Endodermal cell (in vitro differentiated cells): ENCODE data around the gene ATG16L1. TPM values are rescaled to one million over a fixed set of nuclear protein-coding genes. Genes with fewer than 3 reads are reported as not detected.

Experiments
- DNase-seq: peaks from one replicate; pipeline ENCODE4 v3.0.0-alpha.2; 2017
- H3K27ac ChIP-seq: 2 replicates; pipeline ENCODE4 v1.5.1; 2013; ENCODE audit warnings: mild to moderate bottlenecking, low read depth, low read length, moderate library complexity
- H3K27me3 ChIP-seq: 2 replicates; pipeline ENCODE4 v1.6.1; 2013; ENCODE audit warnings: mild to moderate bottlenecking, low read length, moderate library complexity; ENCODE audit not compliant: insufficient read depth, control insufficient read depth, poor library complexity, severe bottlenecking
- H3K36me3 ChIP-seq: 2 replicates; pipeline ENCODE4 v1.7.0; 2013; ENCODE audit warnings: mild to moderate bottlenecking, low read length, moderate library complexity; ENCODE audit not compliant: control insufficient read depth, insufficient read depth
- H3K4me1 ChIP-seq: one replicate; pipeline ENCODE4 v1.7.0; 2013; ENCODE audit warnings: low read length; ENCODE audit not compliant: control insufficient read depth, insufficient read depth
- H3K4me3 ChIP-seq: 2 replicates; pipeline ENCODE4 v1.5.1; 2013; ENCODE audit warnings: mild to moderate bottlenecking, low read length, moderate library complexity
- H3K9ac ChIP-seq: 2 replicates; pipeline ENCODE4 v1.6.1; 2013; ENCODE audit warnings: mild to moderate bottlenecking, low read length, moderate library complexity; ENCODE audit not compliant: poor library complexity, severe bottlenecking; ENCODE audit errors: extremely low read depth
- H3K9me3 ChIP-seq: 2 replicates; pipeline ENCODE4 v1.6.1; 2013; ENCODE audit warnings: mild to moderate bottlenecking, low read length, moderate library complexity; ENCODE audit not compliant: control insufficient read depth
- H3K27ac Mint-ChIP-seq: 2 replicates; pipeline ENCODE4 v1.8.0; 2020; ENCODE audit warnings: mixed read lengths
- H3K27me3 Mint-ChIP-seq: 2 replicates; pipeline ENCODE4 v1.8.0; 2021; ENCODE audit warnings: mild to moderate bottlenecking, mixed read lengths; ENCODE audit not compliant: insufficient read depth
- H3K36me3 Mint-ChIP-seq: 2 replicates; pipeline ENCODE4 v1.8.0; 2020; ENCODE audit warnings: low read depth, mixed read lengths
- H3K4me1 Mint-ChIP-seq: 2 replicates; pipeline ENCODE4 v1.8.0; 2020; ENCODE audit warnings: mixed read lengths
- H3K4me3 Mint-ChIP-seq: 2 replicates; pipeline ENCODE4 v1.8.0; 2020; ENCODE audit warnings: mild to moderate bottlenecking, moderate library complexity, mixed read lengths
- H3K9me3 Mint-ChIP-seq: 2 replicates; pipeline ENCODE4 v1.8.0; 2020; ENCODE audit warnings: mild to moderate bottlenecking, mixed read lengths
- CTCF ChIP-seq: fragments of 200-600 bp; sonication (generic); conservative IDR thresholded peaks from 2 replicates; pipeline ENCODE4 v1.5.0; 2021; ENCODE audit warnings: antibody characterized with exemption, mild to moderate bottlenecking
- WGBS, 2 experiments: methylation state at CpG; one replicate each; pipeline versions ENCODE4 v1.1.5 to v1.1.7; 2013; ENCODE audit warnings: missing lambda C conversion rate in 2 of 2, mixed read lengths in 1 of 2; ENCODE audit not compliant: insufficient coverage in 1 of 2, insufficient read length in 1 of 2; 5-methylcytosine and 5-hydroxymethylcytosine counted together
- total RNA-seq, 2 donors: library from RNA; stranded (reverse); fragmentation: NEBNext Ultra II Directional in 1 of 2; extraction: Animal tissue kit (Norgen Biotek cat#: 25700) in 1 of 2; gene quantifications; 2 replicates in 1 of 2; 3 replicates in 1 of 2; pipeline ENCODE4 v1.2.1, GENCODE V29; 2021

ATG16L1 gene
- total RNA-seq, 2 donors from 2014 or later = 29.6 to 31.6 TPM

- Mint-ChIP-seq H3K27me3 (no peaks in the 10 kb centered on the region), H3K9me3 (peaks cover 1% of the 10 kb centered on the region), H3K4me3 (no peak overlapping the region), H3K27ac (no peak overlapping the region), H3K4me1 (peaks cover 6% of the 10 kb centered on the region), H3K36me3 (no peaks in the 10 kb centered on the region)
- Histone ChIP-seq H3K4me3 (no peak overlapping the region), H3K9ac (no peak overlapping the region), H3K36me3 (no peaks in the 10 kb centered on the region), H3K27me3 (no peaks in the 10 kb centered on the region), H3K27ac (no peak overlapping the region), H3K4me1 (no peaks in the 10 kb centered on the region), H3K9me3 (peaks cover 2% of the 10 kb centered on the region)
- TF ChIP-seq CTCF = no peak
- DNase-seq = no peak
- 81 to 84% methylated on average over 5 of the region's 5 CpGs for WGBS, 2 experiments
Observed at GRCh38 chr2:233244818-233245217, 6.7 kb upstream of the ATG16L1 start.

GRCh38 chr2:233245406-233245805 lies 6.1 kb upstream of the ATG16L1 start:
- Mint-ChIP-seq H3K4me1 (peaks cover 6% of the 10 kb centered on the region), H3K36me3 (no peaks in the 10 kb centered on the region), H3K27me3 (no peaks in the 10 kb centered on the region), H3K9me3 (peaks cover 7% of the 10 kb centered on the region), H3K27ac (no peak overlapping the region), H3K4me3 (no peak overlapping the region)
- Histone ChIP-seq H3K4me1 (no peaks in the 10 kb centered on the region), H3K27me3 (no peaks in the 10 kb centered on the region), H3K9me3 (peaks cover 8% of the 10 kb centered on the region), H3K4me3 (no peak overlapping the region), H3K9ac (no peak overlapping the region), H3K36me3 (no peaks in the 10 kb centered on the region), H3K27ac (no peak overlapping the region)
- no peak for DNase-seq
- no peak for TF ChIP-seq CTCF
- WGBS, 2 experiments = 91% methylated on average over 5 of the region's 6 CpGs; no CpG with 5 or more reads in 1 of the 2 experiments

- Histone ChIP-seq H3K27ac (no peak overlapping the region), H3K36me3 (no peaks in the 10 kb centered on the region), H3K4me1 (no peaks in the 10 kb centered on the region), H3K4me3 (no peak overlapping the region), H3K9me3 (peaks cover 16% of the 10 kb centered on the region), H3K27me3 (no peaks in the 10 kb centered on the region), H3K9ac (no peak overlapping the region)
- no peak for DNase-seq
- no peaks in the 10 kb centered on the region for H3K4me1 Mint-ChIP-seq
- WGBS, 2 experiments = 95 to 100% methylated on average over 1 to 2 of the region's 2 CpGs
- H3K27me3 Mint-ChIP-seq = no peaks in the 10 kb centered on the region
- H3K4me3 Mint-ChIP-seq = no peak overlapping the region
- no peaks in the 10 kb centered on the region for H3K36me3 Mint-ChIP-seq
- H3K9me3 Mint-ChIP-seq = peaks cover 16% of the 10 kb centered on the region
- no peak overlapping the region for H3K27ac Mint-ChIP-seq
- TF ChIP-seq CTCF = no peak
Observed at GRCh38 chr2:233247116-233247515, 4.4 kb upstream of the ATG16L1 start.
